ENCODE results near the gene MRGPRD. TPM values are rescaled to one million over a fixed set of nuclear protein-coding genes. Genes with fewer than 3 reads are reported as not detected.

MRGPRD gene
- total RNA-seq, 1 experiment from 2014 or later: not detected

- H3K9me2 ChIP-seq (replicated peaks; ENCODE audit: insufficient read depth, low read length): no peaks in the 10 kb centered on the region
- DNase-seq: no peak
- H4K20me1 ChIP-seq (ENCODE audit: insufficient read depth, low read depth, low read length): no peaks in the 10 kb centered on the region
- no peaks in the 10 kb centered on the region for H3K4me1 ChIP-seq (ENCODE audit: low read length)
- no peaks in the 10 kb centered on the region for H3K27me3 ChIP-seq (ENCODE audit: low read length)
- no peak overlapping the region for H3K4me3 ChIP-seq (ENCODE audit: low read length)
- no peak overlapping the region for H2AFZ ChIP-seq (ENCODE audit: low read length)
- no peak overlapping the region for H3K9ac ChIP-seq (ENCODE audit: low read length)
- no peak overlapping the region for H3K27ac ChIP-seq (ENCODE audit: low read length)
- no peaks in the 10 kb centered on the region for H3K36me3 ChIP-seq (ENCODE audit: insufficient read depth, low read length)
- no peak overlapping the region for H3K4me2 ChIP-seq (ENCODE audit: low read depth, low read length, poor library complexity, severe bottlenecking)
- H3K9me3 ChIP-seq (ENCODE audit: low read length): no peaks in the 10 kb centered on the region
- no peaks in the 10 kb centered on the region for H3K79me2 ChIP-seq (ENCODE audit: low read length)
Measured at GRCh38 chr11:68938088-68938487, 42.7 kb downstream of the MRGPRD start.

GRCh38 chr11:68936676-68937620 is 43.8 kb downstream of the MRGPRD start:
- Histone ChIP-seq H3K9me3 (ENCODE audit: low read length) (no peaks in the 10 kb centered on the region), H3K27me3 (ENCODE audit: low read length) (no peaks in the 10 kb centered on the region), H2AFZ (ENCODE audit: low read length) (no peak overlapping the region), H4K20me1 (ENCODE audit: insufficient read depth, low read depth, low read length) (no peaks in the 10 kb centered on the region), H3K27ac (ENCODE audit: low read length) (no peak overlapping the region), H3K4me1 (ENCODE audit: low read length) (no peaks in the 10 kb centered on the region), H3K79me2 (ENCODE audit: low read length) (no peaks in the 10 kb centered on the region), H3K9ac (ENCODE audit: low read length) (no peak overlapping the region), H3K36me3 (ENCODE audit: insufficient read depth, low read length) (no peaks in the 10 kb centered on the region), H3K4me3 (ENCODE audit: low read length) (no peak overlapping the region), H3K9me2 (replicated peaks; ENCODE audit: insufficient read depth, low read length) (no peaks in the 10 kb centered on the region), H3K4me2 (ENCODE audit: low read depth, low read length, poor library complexity, severe bottlenecking) (no peak overlapping the region)
- no peak for DNase-seq

- H3K27me3 ChIP-seq (ENCODE audit: low read length): no peaks in the 10 kb centered on the region
- no peaks in the 10 kb centered on the region for H3K36me3 ChIP-seq (ENCODE audit: insufficient read depth, low read length)
- no peaks in the 10 kb centered on the region for H3K4me1 ChIP-seq (ENCODE audit: low read length)
Measured at GRCh38 chr11:68936358-68936636, 44.5 kb downstream of the MRGPRD start.

GRCh38 chr11:68935516-68936357 is 45.0 kb downstream of the MRGPRD start:
- H3K4me2 ChIP-seq (ENCODE audit: low read depth, low read length, poor library complexity, severe bottlenecking): no peak overlapping the region
- H3K9me3 ChIP-seq (ENCODE audit: low read length): no peaks in the 10 kb centered on the region
- H4K20me1 ChIP-seq (ENCODE audit: insufficient read depth, low read depth, low read length): no peaks in the 10 kb centered on the region
- H3K4me1 ChIP-seq (ENCODE audit: low read length): no peaks in the 10 kb centered on the region
- H3K79me2 ChIP-seq (ENCODE audit: low read length): no peaks in the 10 kb centered on the region
- no peak overlapping the region for H3K9ac ChIP-seq (ENCODE audit: low read length)
- H3K9me2 ChIP-seq (replicated peaks; ENCODE audit: insufficient read depth, low read length): no peaks in the 10 kb centered on the region
- H3K27ac ChIP-seq (ENCODE audit: low read length): no peak overlapping the region
- DNase-seq: no peak
- no peaks in the 10 kb centered on the region for H3K27me3 ChIP-seq (ENCODE audit: low read length)
- H3K36me3 ChIP-seq (ENCODE audit: insufficient read depth, low read length): no peaks in the 10 kb centered on the region
- H3K4me3 ChIP-seq (ENCODE audit: low read length): no peak overlapping the region
- H2AFZ ChIP-seq (ENCODE audit: low read length): no peak overlapping the region

More at GRCh38 chr11:68936358-68936636, 44.5 kb downstream of the MRGPRD start:
- H3K4me2 ChIP-seq (ENCODE audit: low read depth, low read length, poor library complexity, severe bottlenecking): no peak overlapping the region
- H3K9me3 ChIP-seq (ENCODE audit: low read length): no peaks in the 10 kb centered on the region
- no peaks in the 10 kb centered on the region for H3K9me2 ChIP-seq (replicated peaks; ENCODE audit: insufficient read depth, low read length)
- H4K20me1 ChIP-seq (ENCODE audit: insufficient read depth, low read depth, low read length): no peaks in the 10 kb centered on the region
- no peak overlapping the region for H3K27ac ChIP-seq (ENCODE audit: low read length)
- H2AFZ ChIP-seq (ENCODE audit: low read length): no peak overlapping the region
- H3K79me2 ChIP-seq (ENCODE audit: low read length): no peaks in the 10 kb centered on the region
- no peak overlapping the region for H3K4me3 ChIP-seq (ENCODE audit: low read length)
- H3K9ac ChIP-seq (ENCODE audit: low read length): no peak overlapping the region
- DNase-seq: no peak

GRCh38 chr11:68935066-68935465 is 45.7 kb downstream of the MRGPRD start:
- H3K9me2 ChIP-seq (replicated peaks; ENCODE audit: insufficient read depth, low read length): no peaks in the 10 kb centered on the region
- H3K27me3 ChIP-seq (ENCODE audit: low read length): no peaks in the 10 kb centered on the region
- DNase-seq: no peak
- H3K4me3 ChIP-seq (ENCODE audit: low read length): no peak overlapping the region
- H3K9ac ChIP-seq (ENCODE audit: low read length): no peak overlapping the region
- H3K27ac ChIP-seq (ENCODE audit: low read length): no peak overlapping the region
- H3K4me1 ChIP-seq (ENCODE audit: low read length): no peaks in the 10 kb centered on the region
- no peaks in the 10 kb centered on the region for H3K79me2 ChIP-seq (ENCODE audit: low read length)
- no peaks in the 10 kb centered on the region for H3K9me3 ChIP-seq (ENCODE audit: low read length)
- no peaks in the 10 kb centered on the region for H4K20me1 ChIP-seq (ENCODE audit: insufficient read depth, low read depth, low read length)
- no peaks in the 10 kb centered on the region for H3K36me3 ChIP-seq (ENCODE audit: insufficient read depth, low read length)
- H2AFZ ChIP-seq (ENCODE audit: low read length): no peak overlapping the region
- no peak overlapping the region for H3K4me2 ChIP-seq (ENCODE audit: low read depth, low read length, poor library complexity, severe bottlenecking)

GRCh38 chr11:68934666-68935065 is 46.1 kb downstream of the MRGPRD start:
- Histone ChIP-seq H3K9me2 (replicated peaks; ENCODE audit: insufficient read depth, low read length) (no peaks in the 10 kb centered on the region), H3K4me1 (ENCODE audit: low read length) (no peaks in the 10 kb centered on the region), H2AFZ (ENCODE audit: low read length) (no peak overlapping the region), H3K27ac (ENCODE audit: low read length) (no peak overlapping the region), H3K36me3 (ENCODE audit: insufficient read depth, low read length) (no peaks in the 10 kb centered on the region), H4K20me1 (ENCODE audit: insufficient read depth, low read depth, low read length) (no peaks in the 10 kb centered on the region), H3K79me2 (ENCODE audit: low read length) (no peaks in the 10 kb centered on the region), H3K27me3 (ENCODE audit: low read length) (no peaks in the 10 kb centered on the region), H3K4me2 (ENCODE audit: low read depth, low read length, poor library complexity, severe bottlenecking) (no peak overlapping the region), H3K4me3 (ENCODE audit: low read length) (no peak overlapping the region), H3K9me3 (ENCODE audit: low read length) (no peaks in the 10 kb centered on the region), H3K9ac (ENCODE audit: low read length) (no peak overlapping the region)
- no peak for DNase-seq

- no peaks in the 10 kb centered on the region for H3K36me3 ChIP-seq (ENCODE audit: insufficient read depth, low read length)
- no peaks in the 10 kb centered on the region for H3K27me3 ChIP-seq (ENCODE audit: low read length)
- H3K9me3 ChIP-seq (ENCODE audit: low read length): no peaks in the 10 kb centered on the region
- H3K4me3 ChIP-seq (ENCODE audit: low read length): no peak overlapping the region
- no peak overlapping the region for H2AFZ ChIP-seq (ENCODE audit: low read length)
- H3K9ac ChIP-seq (ENCODE audit: low read length): no peak overlapping the region
- H3K79me2 ChIP-seq (ENCODE audit: low read length): no peaks in the 10 kb centered on the region
- no peaks in the 10 kb centered on the region for H3K9me2 ChIP-seq (replicated peaks; ENCODE audit: insufficient read depth, low read length)
- no peaks in the 10 kb centered on the region for H4K20me1 ChIP-seq (ENCODE audit: insufficient read depth, low read depth, low read length)
- H3K4me1 ChIP-seq (ENCODE audit: low read length): no peaks in the 10 kb centered on the region
- no peak for DNase-seq
- no peak overlapping the region for H3K27ac ChIP-seq (ENCODE audit: low read length)
- no peak overlapping the region for H3K4me2 ChIP-seq (ENCODE audit: low read depth, low read length, poor library complexity, severe bottlenecking)
Measured at GRCh38 chr11:68934321-68934645, 46.5 kb downstream of the MRGPRD start.

GRCh38 chr11:68933605-68934320 is 47.0 kb downstream of the MRGPRD start:
- no peak for DNase-seq
- Histone ChIP-seq H3K9me3 (ENCODE audit: low read length) (no peaks in the 10 kb centered on the region), H3K9me2 (replicated peaks; ENCODE audit: insufficient read depth, low read length) (no peaks in the 10 kb centered on the region), H4K20me1 (ENCODE audit: insufficient read depth, low read depth, low read length) (no peaks in the 10 kb centered on the region), H3K27ac (ENCODE audit: low read length) (no peak overlapping the region), H3K36me3 (ENCODE audit: insufficient read depth, low read length) (no peaks in the 10 kb centered on the region), H3K27me3 (ENCODE audit: low read length) (no peaks in the 10 kb centered on the region), H3K79me2 (ENCODE audit: low read length) (no peaks in the 10 kb centered on the region), H3K9ac (ENCODE audit: low read length) (no peak overlapping the region), H3K4me1 (ENCODE audit: low read length) (no peaks in the 10 kb centered on the region), H3K4me2 (ENCODE audit: low read depth, low read length, poor library complexity, severe bottlenecking) (no peak overlapping the region), H3K4me3 (ENCODE audit: low read length) (no peak overlapping the region), H2AFZ (ENCODE audit: low read length) (no peak overlapping the region)

Data from Karpas-422 (cell line).